Activated CD4-positive, CD25-positive, alpha-beta regulatory T cell treated with anti-CD3 and anti-CD28 coated beads, Interleukin-2, amount 50 U/mL, for 72 hours (primary cell): Measurements from ENCODE around the gene SLITRK1.

Source experiments
- DNase-seq: peaks from one replicate; pipeline ENCODE4 v3.0.0; 2021

Gene SLITRK1

GRCh38 chr13:83865161-83866137, 16.8 kb downstream of the SLITRK1 start:
- DNase-seq: no peak

GRCh38 chr13:83853771-83854170, 28.5 kb downstream of the SLITRK1 start:
- no peak for DNase-seq

GRCh38 chr13:83845106-83845505, 37.2 kb downstream of the SLITRK1 start:
- DNase-seq: no peak

GRCh38 chr13:83839146-83839545, 43.1 kb downstream of the SLITRK1 start:
- no peak for DNase-seq

- no peak for DNase-seq
These were observed 50.5 kb downstream of the SLITRK1 start for GRCh38 chr13:83831796-83832195.

GRCh38 chr13:83829810-83830209, 52.5 kb downstream of the SLITRK1 start:
- no peak for DNase-seq

GRCh38 chr13:83827338-83827737, 54.9 kb downstream of the SLITRK1 start:
- no peak for DNase-seq
